GM12872 (cell line): Measurements from ENCODE around the gene JUND.

Experiments
- CTCF ChIP-seq: IDR thresholded peaks from 3 replicates; pipeline ENCODE4 v1.5.1; 2011; ENCODE audit warnings: low read depth, mild to moderate bottlenecking, low read length, moderate library complexity; ENCODE audit not compliant: insufficient read depth

JUND gene

DNA sequence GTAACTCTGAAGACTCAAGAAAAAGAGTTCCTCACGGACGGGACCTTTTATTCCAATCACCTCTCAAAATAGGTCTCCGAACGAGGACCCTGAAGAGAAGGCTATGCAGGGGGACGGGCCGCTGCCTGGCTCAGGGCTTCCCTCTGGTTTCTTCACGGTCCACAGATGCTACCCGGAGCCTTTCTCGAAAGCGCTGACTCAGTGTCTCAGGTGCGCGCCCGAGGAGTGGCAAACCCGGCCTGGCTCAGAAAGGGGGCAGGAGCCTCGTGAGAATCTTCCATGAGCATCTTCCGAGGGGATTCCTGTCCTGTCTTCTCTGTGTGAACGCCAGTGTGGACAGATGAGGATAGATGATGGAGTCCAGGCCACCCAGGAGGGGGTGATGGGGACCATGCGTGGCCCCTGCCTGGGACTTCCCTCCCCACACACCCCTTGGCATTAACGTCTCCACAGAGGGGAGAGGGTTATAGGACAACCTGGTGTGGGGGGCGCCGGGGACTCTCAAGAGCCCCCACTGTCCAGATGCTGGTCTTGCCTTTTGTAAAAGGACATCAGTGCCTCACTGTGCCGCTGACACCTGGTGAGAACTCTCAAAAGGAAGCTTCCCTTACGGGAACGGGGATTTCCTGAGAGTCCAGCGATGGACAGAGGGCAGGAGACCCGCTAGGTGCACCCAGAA lies 24.9 kb upstream of the JUND start:
- no peak for TF ChIP-seq CTCF

GRCh38 chr19:18304458-18305310 lies 23.3 kb upstream of the JUND start:
- no peak for TF ChIP-seq CTCF

- no peak for TF ChIP-seq CTCF
Measured at GRCh38 chr19:18304208-18304457, 22.7 kb upstream of the JUND start.

DNA sequence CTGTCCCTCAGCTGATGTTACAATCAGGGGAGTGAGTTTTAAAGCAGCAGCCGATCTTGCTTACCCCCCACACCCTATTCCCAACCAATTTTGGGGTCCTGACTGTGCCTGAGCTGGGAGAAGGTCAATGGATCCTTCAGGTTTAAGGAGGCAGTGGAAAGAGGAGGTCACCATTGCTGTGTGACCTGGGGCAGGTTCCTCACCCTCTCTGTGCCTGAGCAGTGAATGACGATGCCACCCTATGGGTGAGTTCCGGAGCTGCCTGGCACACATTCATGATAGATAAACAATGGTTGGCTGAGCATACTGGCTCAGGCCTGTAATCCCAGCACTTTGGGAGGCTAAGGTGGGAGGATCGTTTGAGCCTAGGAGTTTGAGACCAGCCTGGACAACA lies 20.3 kb upstream of the JUND start:
- TF ChIP-seq CTCF = no peak

GRCh38 chr19:18300930-18301717 lies 19.7 kb upstream of the JUND start:
- TF ChIP-seq CTCF = no peak

GRCh38 chr19:18299654-18300053 lies 18.2 kb upstream of the JUND start:
- TF ChIP-seq CTCF = no peak

DNA sequence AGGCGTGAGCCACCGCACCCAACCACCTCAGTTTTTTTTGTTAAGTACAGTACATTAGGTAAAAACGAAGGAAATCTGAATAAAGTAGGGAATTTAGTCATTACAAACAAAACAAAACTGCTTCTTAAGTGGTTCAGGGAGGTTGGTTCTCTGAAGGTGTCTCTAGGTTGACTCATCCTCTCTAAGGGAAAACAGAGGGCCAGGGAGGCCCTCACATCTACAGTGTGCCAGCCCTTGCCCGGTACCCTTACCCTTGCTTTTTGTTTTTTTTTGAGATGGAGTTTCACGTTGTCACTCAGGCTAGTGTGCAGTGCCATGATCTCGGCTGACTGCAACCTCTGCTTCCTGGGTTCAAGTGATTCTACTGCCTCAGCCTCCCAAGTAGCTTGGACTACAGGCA lies 17.2 kb upstream of the JUND start:
- TF ChIP-seq CTCF = no peak
